Osteoblast (primary cell): ENCODE data around the gene ARL5C. TPM values are rescaled to one million over a fixed set of nuclear protein-coding genes. Genes with fewer than 3 reads are reported as not detected.
A peak's percentile ranks its signal among the peaks of the same experiment; 100 is the strongest.

ENCODE experiments used
- DNase-seq: peaks from one replicate; pipeline ENCODE4 v3.0.0; 2011; ENCODE audit warnings: low spot score, mixed read lengths; ENCODE audit not compliant: insufficient read length; ENCODE audit errors: missing footprints
- H2AFZ ChIP-seq: 2 replicates; pipeline ENCODE4 v1.6.0; 2011; ENCODE audit warnings: mild to moderate bottlenecking, low read length
- H3K27ac ChIP-seq: 2 replicates; pipeline ENCODE4 v1.5.1; 2011; ENCODE audit warnings: mild to moderate bottlenecking, low read depth, low read length, moderate library complexity
- H3K27me3 ChIP-seq: 2 replicates; pipeline ENCODE4 v1.6.0; 2012; ENCODE audit warnings: mild to moderate bottlenecking, control low read depth, inconsistent platforms, low read length, moderate library complexity; ENCODE audit not compliant: insufficient read depth
- H3K36me3 ChIP-seq: 2 replicates; pipeline ENCODE4 v1.5.1; 2011; ENCODE audit warnings: mild to moderate bottlenecking, low read length, control low read depth, moderate library complexity; ENCODE audit not compliant: insufficient read depth
- H3K4me1 ChIP-seq: 2 replicates; pipeline ENCODE4 v1.5.1; 2011; ENCODE audit warnings: mild to moderate bottlenecking, low read length, control low read depth, moderate library complexity; ENCODE audit not compliant: insufficient read depth
- H3K4me2 ChIP-seq: 2 replicates; pipeline ENCODE4 v1.6.0; 2011; ENCODE audit warnings: mild to moderate bottlenecking, low read length; ENCODE audit not compliant: insufficient read depth
- H3K4me3 ChIP-seq: fragments of 200-600 bp; sonication (generic); 3 replicates; pipeline ENCODE4 v1.5.1; 2012; ENCODE audit warnings: mild to moderate bottlenecking, low read length, inconsistent platforms; ENCODE audit not compliant: insufficient read depth
- H3K79me2 ChIP-seq: 2 replicates; pipeline ENCODE4 v1.6.0; 2012; ENCODE audit warnings: mild to moderate bottlenecking, low read length, control low read depth, inconsistent platforms; ENCODE audit not compliant: insufficient read depth
- H3K9me3 ChIP-seq: 2 replicates; pipeline ENCODE4 v1.5.1; 2011; ENCODE audit warnings: low read depth, low read length, control low read depth
- H4K20me1 ChIP-seq: 2 replicates; pipeline ENCODE4 v1.6.0; 2012; ENCODE audit warnings: mild to moderate bottlenecking, low read length, control low read depth; ENCODE audit not compliant: insufficient read depth
- total RNA-seq: library from RNA; depleted of rRNA; stranded (reverse); fragments of >200 nt; gene quantifications from 2 replicates; pipeline ENCODE4 v1.2.3, GENCODE V29; 2012
- TF ChIP-seq, protein P1 (sequence below): IDR thresholded peaks from 2 replicates; pipeline ENCODE4 v1.5.1; 2011; ENCODE audit warnings: mild to moderate bottlenecking, low read depth, low read length, moderate library complexity; ENCODE audit errors: extremely low read depth

ARL5C gene
- total RNA-seq, 1 donor, result not detected

- H3K36me3 ChIP-seq, result no peaks in the 10 kb centered on the region
- no peak overlapping the region for H3K4me2 ChIP-seq
- no peak overlapping the region for H2AFZ ChIP-seq
- H3K27me3 ChIP-seq, result no peaks in the 10 kb centered on the region
- H3K79me2 ChIP-seq, result no peaks in the 10 kb centered on the region
- DNase-seq, result peak; percentile 15
- TF ChIP-seq, protein P1, sequence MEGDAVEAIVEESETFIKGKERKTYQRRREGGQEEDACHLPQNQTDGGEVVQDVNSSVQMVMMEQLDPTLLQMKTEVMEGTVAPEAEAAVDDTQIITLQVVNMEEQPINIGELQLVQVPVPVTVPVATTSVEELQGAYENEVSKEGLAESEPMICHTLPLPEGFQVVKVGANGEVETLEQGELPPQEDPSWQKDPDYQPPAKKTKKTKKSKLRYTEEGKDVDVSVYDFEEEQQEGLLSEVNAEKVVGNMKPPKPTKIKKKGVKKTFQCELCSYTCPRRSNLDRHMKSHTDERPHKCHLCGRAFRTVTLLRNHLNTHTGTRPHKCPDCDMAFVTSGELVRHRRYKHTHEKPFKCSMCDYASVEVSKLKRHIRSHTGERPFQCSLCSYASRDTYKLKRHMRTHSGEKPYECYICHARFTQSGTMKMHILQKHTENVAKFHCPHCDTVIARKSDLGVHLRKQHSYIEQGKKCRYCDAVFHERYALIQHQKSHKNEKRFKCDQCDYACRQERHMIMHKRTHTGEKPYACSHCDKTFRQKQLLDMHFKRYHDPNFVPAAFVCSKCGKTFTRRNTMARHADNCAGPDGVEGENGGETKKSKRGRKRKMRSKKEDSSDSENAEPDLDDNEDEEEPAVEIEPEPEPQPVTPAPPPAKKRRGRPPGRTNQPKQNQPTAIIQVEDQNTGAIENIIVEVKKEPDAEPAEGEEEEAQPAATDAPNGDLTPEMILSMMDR, result no peak
- H3K4me3 ChIP-seq, result no peak overlapping the region
- H3K9me3 ChIP-seq, result no peaks in the 10 kb centered on the region
- H3K27ac ChIP-seq, result no peak overlapping the region
- peaks cover 14% of the 10 kb centered on the region for H3K4me1 ChIP-seq
- H4K20me1 ChIP-seq, result no peaks in the 10 kb centered on the region
Observed at GRCh38 chr17:39141294-39141693, 24.7 kb downstream of the ARL5C start.

- Histone ChIP-seq H3K4me2 (peak overlapping the region; percentile 30), H3K4me1 (peaks cover 18% of the 10 kb centered on the region), H3K36me3 (no peaks in the 10 kb centered on the region), H3K4me3 (no peak overlapping the region), H3K27ac (no peak overlapping the region), H4K20me1 (no peaks in the 10 kb centered on the region), H3K27me3 (no peaks in the 10 kb centered on the region), H2AFZ (peak overlapping the region; percentile 58), H3K9me3 (no peaks in the 10 kb centered on the region), H3K79me2 (no peaks in the 10 kb centered on the region)
- peak; percentile 59 for DNase-seq
- TF ChIP-seq, protein P1, result no peak
Observed at GRCh38 chr17:39139561-39139960, 26.4 kb downstream of the ARL5C start.

GRCh38 chr17:39139161-39139511 lies 26.8 kb downstream of the ARL5C start:
- peak overlapping the region; percentile 58 for H2AFZ ChIP-seq

GRCh38 chr17:39138431-39139160 lies 27.4 kb downstream of the ARL5C start:
- Histone ChIP-seq H3K27ac (peak overlapping the region; percentile 70), H4K20me1 (no peaks in the 10 kb centered on the region), H3K4me3 (no peak overlapping the region), H3K79me2 (no peaks in the 10 kb centered on the region), H3K4me1 (peaks cover 18% of the 10 kb centered on the region), H2AFZ (peak overlapping the region; percentile 58), H3K4me2 (peak overlapping the region; percentile 30), H3K27me3 (no peaks in the 10 kb centered on the region), H3K9me3 (no peaks in the 10 kb centered on the region), H3K36me3 (no peaks in the 10 kb centered on the region)
- TF ChIP-seq, protein P1, result no peak
- peak; percentile 73 for DNase-seq

More at GRCh38 chr17:39139161-39139511, 26.8 kb downstream of the ARL5C start:
- Histone ChIP-seq H3K27me3 (no peaks in the 10 kb centered on the region), H3K36me3 (no peaks in the 10 kb centered on the region), H3K4me3 (no peak overlapping the region), H3K9me3 (no peaks in the 10 kb centered on the region), H3K27ac (peak overlapping the region; percentile 70), H3K4me1 (peaks cover 18% of the 10 kb centered on the region), H3K79me2 (no peaks in the 10 kb centered on the region), H3K4me2 (peak overlapping the region; percentile 30), H4K20me1 (no peaks in the 10 kb centered on the region)
- peak; percentile 98 for DNase-seq
- TF ChIP-seq, protein P1, result no peak
